C4-2B (cell line): ENCODE results near the gene TXN2.

Experiments used
- H3K27ac ChIP-seq: fragments of 450-650 bp; 2 replicates; pipeline ENCODE4 v1.5.1; 2017
- ZFX ChIP-seq: fragments of 450-650 bp; IDR thresholded peaks from 2 replicates; pipeline ENCODE4 v1.6.1; 2017
- TF ChIP-seq, protein P1 (sequence below): fragments of 450-650 bp; conservative IDR thresholded peaks from 2 replicates; pipeline ENCODE4 v1.5.1; 2017; ENCODE audit warnings: mild to moderate bottlenecking

The TXN2 gene

DNA sequence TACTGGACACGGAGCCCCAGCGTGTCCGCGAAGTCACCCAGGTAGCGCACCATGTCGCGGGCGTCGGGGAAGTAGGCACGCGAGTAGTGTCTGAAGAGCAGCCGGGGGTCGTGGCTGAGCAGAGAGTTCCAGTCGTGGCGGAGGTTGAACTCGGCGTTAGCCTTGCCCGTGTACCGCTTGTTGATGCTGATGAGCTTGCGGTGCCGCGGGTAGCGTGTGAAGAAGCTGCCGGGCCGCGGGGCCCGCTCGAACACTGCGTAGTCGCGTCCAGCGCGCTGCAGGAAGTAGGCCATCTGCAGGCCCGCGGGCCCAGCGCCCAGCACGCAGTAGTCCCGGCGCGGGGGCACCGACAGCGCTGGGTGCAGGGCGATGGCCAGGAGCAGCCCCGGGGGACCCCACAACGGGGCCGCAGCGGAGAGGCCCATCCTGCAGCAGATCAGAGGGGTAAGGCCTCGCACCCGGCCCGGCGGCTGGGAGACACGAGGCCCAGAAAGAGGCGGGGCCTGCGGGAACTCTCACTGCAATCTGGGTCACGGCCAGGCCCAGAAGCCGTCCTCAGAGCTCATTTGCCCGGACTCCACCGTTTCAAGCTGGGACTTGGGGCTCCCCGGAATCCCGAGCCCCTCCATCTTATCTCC is 24.7 kb upstream of the TXN2 start:
- peak; percentile 94; the same call in 1 of the 2 replicates for TF ChIP-seq ZFX
- TF ChIP-seq, protein P1, sequence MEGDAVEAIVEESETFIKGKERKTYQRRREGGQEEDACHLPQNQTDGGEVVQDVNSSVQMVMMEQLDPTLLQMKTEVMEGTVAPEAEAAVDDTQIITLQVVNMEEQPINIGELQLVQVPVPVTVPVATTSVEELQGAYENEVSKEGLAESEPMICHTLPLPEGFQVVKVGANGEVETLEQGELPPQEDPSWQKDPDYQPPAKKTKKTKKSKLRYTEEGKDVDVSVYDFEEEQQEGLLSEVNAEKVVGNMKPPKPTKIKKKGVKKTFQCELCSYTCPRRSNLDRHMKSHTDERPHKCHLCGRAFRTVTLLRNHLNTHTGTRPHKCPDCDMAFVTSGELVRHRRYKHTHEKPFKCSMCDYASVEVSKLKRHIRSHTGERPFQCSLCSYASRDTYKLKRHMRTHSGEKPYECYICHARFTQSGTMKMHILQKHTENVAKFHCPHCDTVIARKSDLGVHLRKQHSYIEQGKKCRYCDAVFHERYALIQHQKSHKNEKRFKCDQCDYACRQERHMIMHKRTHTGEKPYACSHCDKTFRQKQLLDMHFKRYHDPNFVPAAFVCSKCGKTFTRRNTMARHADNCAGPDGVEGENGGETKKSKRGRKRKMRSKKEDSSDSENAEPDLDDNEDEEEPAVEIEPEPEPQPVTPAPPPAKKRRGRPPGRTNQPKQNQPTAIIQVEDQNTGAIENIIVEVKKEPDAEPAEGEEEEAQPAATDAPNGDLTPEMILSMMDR = no peak
- peak overlapping the region; percentile 99 for H3K27ac ChIP-seq

DNA sequence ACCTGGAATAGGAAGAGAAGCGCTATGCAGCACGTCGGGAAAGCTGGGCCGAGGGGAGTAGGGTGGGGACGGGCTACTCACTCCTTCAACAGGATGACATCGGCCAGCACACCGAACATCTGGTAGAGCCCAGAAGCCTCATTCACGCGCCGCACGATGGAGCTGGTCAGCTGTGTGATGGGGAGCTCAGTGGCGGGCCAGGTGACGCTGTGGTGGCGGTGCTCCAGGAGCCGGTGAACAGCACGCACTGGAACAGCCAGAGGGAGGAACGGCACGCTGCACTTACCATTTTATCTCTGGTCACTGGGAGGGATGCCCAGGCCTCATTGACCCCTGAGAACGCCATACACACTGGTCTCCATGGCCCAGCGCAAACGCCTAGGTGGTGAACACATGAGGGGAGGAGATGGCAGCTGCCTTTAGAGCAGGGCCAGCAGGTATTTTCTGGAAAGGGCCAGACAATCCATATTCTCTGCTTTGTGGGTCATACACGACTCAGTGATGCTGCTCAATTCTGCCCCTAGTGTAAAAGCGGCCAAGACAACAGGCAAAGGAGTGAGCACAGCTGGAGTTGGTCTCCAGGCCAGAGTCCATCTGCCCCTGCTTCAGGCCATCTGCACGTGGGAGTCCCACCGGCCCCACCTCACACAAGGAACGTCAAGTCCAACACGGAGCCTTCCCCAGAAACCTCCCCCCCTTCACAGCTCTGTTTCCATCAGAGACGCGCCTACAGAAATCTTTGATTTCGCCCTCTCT is 16.6 kb upstream of the TXN2 start:
- H3K27ac ChIP-seq = no peak overlapping the region
- TF ChIP-seq ZFX = no peak

DNA sequence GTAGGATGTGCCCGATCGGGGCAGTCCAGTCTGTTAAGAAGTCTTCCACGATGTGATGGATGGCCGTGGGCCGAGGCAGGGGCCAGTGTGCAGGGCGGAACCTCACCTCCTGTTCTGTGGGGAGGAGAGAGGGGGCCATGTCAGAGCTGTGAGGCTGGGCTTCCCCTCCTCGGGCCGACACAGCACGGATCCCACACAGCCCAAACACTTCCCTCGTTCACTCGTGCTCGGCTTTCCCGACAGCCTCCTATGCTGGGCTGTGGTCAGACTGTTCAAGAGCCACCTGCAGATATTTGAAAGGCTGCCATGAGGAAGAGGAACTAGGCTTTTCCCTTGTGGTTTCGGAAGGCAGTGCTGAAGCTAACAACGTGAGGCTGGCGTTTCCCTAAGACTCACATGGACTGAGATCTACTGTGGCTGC is 12.3 kb upstream of the TXN2 start:
- H3K27ac ChIP-seq = no peak overlapping the region
- TF ChIP-seq, protein P1 = no peak
- TF ChIP-seq ZFX = no peak

DNA sequence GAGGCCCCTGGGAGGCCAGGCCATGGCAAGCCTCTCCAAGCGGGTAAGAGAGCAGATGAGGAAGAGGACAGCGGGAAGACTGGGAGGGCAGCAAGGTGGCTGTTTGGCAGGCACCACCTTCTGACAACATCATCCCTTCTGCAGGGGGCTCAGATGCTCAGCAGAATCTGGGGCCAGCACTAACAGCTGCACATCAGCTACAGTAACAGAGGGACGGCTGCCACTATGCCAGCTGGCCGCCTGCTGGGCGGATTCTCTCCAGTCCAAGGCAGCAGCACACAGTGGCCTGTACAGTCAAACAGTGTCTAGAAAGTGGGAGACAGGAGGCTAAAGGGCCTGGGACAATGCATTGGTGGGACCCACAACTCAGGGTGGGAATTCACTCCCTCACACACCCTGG is 10.7 kb upstream of the TXN2 start:
- H3K27ac ChIP-seq = no peak overlapping the region
- TF ChIP-seq, protein P1 = no peak
- no peak for TF ChIP-seq ZFX

DNA sequence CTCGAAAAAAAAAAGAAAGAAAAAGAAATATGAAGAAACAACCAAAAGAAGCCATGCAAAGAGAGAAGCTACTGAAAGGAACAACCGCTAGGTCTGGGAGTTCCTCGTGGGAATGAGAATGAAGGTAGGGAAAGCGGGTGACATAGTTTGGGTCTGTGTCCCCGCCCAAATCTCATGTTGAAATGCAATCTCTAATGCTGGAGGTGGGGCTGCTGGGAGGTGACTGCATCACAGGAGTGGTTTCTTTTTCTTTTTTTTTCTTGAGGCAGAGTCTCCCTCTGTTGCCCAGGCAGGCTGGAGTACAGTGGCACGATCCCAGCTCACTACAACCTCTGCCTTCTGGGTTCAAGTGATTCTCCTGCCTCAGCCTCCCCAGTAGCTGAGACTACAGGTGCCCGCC is 9.7 kb upstream of the TXN2 start:
- H3K27ac ChIP-seq = no peak overlapping the region
- TF ChIP-seq, protein P1 = no peak
- TF ChIP-seq ZFX = no peak

DNA sequence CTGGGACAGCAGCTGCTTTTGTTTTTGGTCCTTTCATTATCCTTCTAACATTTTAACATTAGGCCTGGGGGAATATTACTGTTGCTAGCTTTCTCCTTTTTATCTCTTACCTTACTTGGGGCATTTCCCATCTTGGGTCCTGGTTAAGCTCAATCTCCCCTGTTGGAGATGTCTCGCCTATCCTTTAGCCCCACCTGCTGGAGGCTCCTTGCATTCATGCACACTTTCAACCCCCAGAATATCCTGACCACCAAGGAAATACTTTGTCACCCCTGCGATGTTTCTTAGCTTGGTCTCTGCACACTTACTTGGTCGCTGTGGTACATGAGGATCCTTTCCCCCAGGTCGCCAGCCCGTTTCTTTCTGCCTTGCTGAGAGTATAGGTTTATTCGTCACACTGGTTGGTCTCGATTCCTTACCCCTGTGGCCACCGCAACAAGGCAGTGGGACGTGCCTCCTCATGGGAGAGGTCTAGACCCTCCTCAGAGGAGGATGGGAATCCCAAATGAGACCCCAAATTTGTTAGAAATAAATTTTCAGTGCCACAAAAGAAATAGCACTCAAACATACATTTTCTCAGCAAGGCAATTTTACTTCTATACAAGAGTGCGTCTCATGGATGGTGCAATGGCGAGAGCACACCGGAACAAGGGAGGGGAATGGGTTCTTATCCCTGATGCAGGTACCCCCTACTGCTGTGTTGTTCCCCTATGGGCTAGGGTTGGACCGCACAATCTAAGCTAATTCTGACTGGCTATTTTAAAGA is 5.4 kb upstream of the TXN2 start:
- H3K27ac ChIP-seq = no peak overlapping the region
- TF ChIP-seq, protein P1 = no peak; the same call in 1 of the 2 replicates
- TF ChIP-seq ZFX = no peak

DNA sequence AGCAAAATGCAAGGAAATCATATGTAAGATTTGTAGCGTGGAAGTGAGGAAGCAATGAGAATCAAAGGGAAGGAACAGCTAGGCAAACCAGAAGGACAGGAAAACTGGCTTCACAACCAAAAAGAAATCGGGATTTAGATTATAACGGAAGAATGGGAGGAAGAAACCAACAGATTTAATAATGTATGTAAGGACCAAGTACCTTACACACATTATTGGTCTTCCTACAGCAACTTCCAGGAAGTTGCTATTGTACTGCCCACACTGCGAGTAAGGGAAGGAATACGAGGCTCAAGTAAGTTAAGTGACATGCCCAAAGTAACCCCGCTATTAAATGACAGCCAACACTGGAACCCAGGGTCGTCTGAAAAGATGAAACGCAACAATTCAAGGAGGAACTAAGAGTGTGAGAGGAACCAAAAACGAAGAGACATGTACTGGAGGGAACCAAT is 473 bp downstream of the TXN2 start:
- H3K27ac ChIP-seq = peak overlapping the region; percentile 97
- TF ChIP-seq, protein P1 = no peak
- TF ChIP-seq ZFX = no peak
